ENCODE measurements around the gene ANKK1.

ANKK1 gene

DNA sequence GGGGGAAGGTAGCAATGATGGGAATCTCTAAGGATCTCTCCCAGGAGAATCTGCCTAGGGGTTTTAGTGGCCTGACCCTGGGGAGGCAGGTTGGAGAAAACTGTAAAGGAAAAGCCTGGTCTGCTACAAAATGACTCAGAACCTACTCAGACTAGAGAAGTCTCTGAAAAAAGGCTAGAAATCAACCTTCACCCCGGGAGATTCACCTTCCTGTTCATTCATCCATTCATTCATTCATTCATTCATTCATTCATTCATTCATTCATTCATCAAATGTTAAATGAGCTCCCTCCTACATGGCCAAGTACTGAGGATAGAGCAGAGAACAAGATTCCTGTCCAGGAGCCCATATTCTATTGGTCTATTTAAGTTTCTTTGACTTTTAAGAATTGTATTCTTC lies 8.9 kb upstream of the ANKK1 start:
- no peak for DNase-seq (ENCODE audit: low spot score)

DNA sequence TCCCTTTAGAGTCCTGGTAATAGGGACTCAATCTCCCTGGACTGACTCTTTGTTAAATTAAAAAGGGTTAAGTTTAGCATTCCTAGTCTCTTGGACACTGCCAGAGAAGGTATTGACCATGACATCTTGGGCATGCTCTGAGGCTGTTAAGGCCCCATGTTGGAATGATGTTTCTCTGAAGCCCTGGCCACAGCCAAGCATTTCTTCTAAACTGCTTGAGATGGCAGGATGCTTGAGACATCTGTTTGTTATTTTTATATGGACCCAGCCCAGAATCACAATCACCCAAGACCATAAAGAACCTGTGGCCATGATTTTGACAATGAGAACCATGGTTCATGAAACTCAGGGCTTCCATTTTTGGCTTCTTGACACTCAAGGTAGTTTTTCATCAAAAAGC lies 5.5 kb upstream of the ANKK1 start:
- DNase-seq (ENCODE audit: low spot score): no peak

DNA sequence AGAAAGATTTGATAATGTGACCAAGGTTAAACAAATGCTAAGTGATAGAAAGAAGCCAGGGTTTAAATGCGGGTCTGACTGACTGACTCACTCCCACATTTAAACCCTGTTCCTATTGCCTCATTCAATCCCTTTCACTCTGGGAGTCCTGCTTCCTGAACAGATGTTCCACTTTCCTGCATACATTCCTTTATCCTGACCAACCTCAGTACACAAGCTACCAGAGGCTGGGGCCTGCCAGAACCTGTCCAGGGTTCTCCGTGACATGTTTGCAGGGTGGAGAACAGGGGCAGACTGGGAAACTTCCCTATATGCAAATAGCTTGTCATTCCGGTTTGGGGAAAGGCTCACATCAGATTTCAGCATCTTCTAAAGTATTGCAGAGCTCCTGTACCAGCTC lies 3.0 kb upstream of the ANKK1 start:
- peak; percentile 83 for DNase-seq (ENCODE audit: low spot score)

DNA sequence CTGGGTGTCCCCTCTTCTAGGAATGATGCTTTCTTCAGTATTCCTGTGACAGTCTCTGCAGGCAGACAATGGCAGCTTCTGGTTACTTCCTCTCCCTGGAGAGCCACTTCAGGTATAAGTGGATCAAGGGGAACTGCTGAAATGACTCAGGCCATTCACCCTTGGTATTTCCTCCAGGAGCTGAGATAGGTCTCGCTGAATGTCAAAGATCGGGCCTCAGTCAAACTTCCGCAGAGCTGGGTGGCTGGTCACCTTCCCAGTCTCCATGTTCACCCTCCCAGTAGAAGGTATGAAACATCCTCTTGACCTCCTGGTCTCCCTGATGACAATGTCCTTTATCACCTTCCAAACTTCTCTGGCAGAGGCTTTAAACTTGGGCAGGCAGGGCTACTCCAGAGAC lies 1.8 kb upstream of the ANKK1 start:
- no peak for DNase-seq (ENCODE audit: low spot score)

DNA sequence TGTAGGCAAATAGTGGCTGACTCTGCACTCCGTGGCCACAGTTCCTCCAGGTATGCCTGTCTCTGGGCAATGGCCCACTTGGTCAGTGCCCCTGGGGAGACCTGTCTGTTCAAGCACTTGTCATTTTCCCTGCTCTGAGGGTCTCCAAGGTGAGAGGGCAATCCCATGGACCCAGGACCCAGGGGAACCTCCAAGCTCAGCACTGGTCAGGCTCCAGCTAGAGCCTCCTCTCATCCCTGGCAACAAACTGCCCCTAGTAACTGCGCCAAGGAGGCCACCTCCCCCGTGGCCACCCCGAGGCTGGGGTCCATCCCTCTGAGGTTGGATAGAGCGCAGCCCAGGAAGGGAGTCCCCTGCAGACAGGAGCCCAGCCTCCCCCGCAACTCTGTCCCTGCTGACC lies 713 bp upstream of the ANKK1 start:
- DNase-seq (ENCODE audit: low spot score): no peak

DNA sequence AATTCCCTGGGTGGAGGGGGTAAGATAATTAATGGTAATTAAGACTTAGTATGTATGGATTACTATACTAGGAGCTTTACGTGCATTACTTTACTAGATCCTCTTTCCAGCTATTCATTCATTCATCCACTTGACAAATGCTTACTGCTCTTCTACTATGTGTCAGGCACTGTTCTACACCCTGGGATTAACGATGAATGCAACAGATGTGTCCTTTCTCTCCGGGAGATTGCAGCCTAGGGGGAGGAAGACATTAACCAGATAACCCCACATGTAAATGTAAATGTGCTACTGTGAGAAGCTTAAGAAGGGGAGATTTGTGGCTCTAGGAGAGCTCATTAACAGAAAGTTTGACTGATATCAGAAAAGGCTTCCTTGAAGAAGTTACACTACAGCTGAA lies 1.7 kb downstream of the ANKK1 start:
- no peak for DNase-seq (ENCODE audit: low spot score)

DNA sequence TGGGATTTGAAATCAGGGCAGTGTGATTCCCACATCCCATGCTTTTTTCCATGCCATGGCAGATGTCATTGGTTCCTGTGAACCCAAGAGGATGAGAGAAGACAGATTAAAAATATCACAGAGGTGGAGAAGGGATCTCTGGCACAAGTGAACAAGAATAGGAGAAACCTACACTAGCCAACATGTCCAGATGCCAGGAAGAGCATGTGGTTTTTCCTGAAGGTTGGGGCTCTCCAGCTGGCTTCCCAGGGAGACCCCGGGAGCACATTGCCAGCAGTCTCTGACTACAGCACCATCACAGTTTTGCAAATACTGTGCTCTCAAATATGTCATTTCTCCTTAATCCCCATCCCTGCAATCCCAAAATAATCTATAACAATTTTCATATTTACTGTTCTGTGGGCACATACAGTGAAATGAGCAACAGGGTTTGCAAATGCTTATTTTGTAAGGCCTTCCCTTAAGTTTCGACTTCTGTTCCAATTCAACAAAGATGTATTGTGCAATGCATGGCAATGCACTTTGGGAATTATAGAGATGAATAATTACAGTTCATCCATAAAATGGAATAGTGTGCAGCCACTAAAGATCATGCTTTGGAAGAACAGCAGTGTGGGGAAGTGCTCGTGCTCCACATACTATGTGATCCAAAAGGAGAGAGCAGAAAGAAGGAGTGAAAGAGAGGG lies 4.8 kb downstream of the ANKK1 start:
- DNase-seq (ENCODE audit: low spot score): no peak

DNA sequence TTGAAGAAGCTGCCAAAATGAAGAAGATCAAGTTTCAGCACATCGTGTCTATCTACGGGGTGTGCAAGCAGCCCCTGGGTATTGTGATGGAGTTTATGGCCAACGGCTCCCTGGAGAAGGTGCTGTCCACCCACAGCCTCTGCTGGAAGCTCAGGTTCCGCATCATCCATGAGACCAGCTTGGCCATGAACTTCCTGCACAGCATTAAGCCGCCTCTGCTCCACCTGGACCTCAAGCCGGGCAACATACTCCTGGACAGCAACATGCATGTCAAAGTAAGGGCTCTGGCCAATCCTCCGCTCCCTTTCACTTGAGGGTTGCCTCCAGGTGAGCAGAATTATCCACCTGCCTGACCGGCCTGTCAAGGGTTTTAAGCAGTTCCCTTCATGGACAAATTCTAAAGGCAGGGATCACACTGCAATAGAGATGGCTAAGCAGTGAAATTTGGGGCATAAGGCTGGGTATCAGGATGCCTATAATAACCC lies 6.0 kb downstream of the ANKK1 start:
- DNase-seq (ENCODE audit: low spot score): no peak

DNA sequence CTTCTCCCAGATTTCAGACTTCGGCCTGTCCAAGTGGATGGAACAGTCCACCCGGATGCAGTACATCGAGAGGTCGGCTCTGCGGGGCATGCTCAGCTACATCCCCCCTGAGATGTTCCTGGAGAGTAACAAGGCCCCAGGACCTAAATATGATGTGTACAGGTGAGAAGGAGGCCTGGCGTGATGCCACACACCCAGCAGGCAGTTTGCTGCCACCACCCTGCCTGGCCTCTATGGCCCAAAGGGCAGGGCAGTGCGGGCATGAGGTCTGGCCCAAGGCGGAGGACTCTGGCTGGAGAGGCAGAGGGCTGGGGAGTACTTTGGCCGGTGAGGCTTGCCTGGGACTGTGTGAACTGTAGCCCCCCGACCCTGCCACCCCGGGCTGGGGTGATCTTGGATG lies 7.3 kb downstream of the ANKK1 start:
- no peak for DNase-seq (ENCODE audit: low spot score)

DNA sequence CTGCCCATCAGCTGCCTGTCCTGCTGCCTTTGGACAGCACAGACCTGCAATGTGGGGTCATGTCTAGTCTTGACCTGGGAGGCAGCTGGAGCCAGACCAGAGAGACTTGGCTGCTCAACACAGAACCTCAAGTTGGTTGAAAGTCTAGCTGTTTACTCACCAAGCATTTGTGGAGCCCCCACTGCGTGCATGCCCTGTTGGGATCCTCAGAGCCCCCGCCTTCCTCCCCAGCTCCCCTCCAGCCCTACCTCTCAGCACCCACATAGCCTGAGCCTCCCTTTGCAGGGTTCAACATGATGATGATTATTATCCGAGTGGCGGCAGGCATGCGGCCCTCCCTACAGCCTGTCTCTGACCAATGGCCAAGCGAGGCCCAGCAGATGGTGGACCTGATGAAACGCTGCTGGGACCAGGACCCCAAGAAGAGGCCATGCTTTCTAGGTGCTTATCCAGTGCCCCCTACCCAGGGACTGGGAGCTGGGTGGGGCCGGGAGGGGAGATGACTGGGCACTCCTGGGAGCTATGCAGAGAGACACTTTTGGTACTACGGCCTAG lies 8.3 kb downstream of the ANKK1 start:
- DNase-seq (ENCODE audit: low spot score): no peak

DNA sequence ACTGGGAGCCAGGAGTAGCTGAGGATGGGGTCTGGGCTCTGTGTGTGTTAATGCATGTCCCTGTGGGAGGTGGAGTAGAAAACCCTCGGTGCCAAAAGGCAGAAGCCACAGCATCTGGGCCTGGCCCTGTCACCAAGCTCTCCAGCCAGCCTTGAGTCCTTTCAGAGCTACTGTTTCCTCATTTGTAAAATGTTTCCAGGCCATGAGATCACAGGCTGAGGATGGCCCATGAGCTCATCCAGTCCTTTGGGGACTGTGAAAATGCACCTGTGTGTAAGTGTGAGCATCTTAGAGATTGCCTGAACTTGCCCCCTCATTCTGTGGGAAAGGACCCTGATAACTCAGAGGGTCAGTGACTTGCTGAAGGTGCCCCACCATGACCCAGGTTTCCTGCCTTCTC lies 9.1 kb downstream of the ANKK1 start:
- no peak for DNase-seq (ENCODE audit: low spot score)

DNA sequence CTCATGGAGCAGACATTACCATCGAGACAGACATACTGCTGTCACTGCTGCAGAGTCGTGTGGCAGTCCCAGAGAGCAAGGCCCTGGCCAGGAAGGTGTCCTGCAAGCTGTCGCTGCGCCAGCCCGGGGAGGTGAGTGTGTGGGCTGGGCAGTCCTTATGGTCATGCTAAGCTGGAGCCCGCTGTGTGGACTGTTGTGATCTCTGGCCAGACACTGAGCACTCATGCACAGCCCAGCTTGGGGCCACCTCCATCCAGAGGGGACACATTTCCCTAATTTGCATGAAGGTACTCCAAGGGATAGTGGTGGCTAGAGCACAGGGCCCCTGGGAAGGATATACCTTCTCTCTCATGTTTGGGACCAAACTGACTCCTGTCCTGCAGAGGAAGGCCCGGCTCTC lies 9.6 kb downstream of the ANKK1 start:
- DNase-seq (ENCODE audit: low spot score): no peak

DNA sequence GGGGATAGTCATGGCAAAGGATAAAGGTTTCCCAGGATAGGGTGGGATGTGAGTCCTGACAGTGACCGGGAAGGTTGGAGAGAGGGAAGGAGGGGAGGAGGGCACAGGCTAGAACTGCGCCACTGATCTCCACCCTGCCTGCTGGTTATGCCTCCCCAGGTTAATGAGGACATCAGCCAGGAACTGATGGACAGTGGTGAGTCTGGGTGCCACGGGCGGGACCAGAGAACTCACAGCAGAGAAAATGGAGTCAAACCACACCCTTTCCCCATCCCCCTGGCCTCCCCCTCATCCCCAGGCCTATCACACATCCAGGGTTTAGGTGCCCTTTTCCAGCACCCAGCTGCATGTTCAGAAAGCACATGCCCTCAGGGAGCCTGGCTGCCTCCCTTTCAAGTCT lies 10.2 kb downstream of the ANKK1 start:
- no peak for DNase-seq (ENCODE audit: low spot score)

DNA sequence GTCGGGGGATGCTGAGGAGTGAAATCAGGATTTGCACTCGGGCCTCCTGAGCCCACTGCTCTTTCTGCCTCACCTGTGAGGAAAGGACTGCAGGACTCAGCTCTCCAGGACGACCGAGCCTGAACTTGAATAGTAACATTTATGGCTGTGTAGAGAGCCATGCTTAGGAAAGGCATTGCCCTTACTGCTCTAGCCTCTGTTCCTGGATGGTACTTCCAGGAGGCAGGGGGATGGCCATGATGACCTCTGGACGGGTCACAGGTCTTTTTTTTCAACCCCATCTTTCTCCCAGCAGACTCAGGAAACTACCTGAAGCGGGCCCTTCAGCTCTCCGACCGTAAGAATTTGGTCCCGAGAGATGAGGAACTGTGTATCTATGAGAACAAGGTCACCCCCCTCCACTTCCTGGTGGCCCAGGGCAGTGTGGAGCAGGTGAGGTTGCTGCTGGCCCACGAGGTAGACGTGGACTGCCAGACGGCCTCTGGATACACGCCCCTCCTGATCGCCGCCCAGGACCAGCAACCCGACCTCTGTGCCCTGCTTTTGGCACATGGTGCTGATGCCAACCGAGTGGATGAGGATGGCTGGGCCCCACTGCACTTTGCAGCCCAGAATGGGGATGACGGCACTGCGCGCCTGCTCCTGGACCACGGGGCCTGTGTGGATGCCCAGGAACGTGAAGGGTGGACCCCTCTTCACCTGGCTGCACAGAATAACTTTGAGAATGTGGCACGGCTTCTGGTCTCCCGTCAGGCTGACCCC lies 11.3 kb downstream of the ANKK1 start:
- no peak for DNase-seq (ENCODE audit: low spot score)

DNA sequence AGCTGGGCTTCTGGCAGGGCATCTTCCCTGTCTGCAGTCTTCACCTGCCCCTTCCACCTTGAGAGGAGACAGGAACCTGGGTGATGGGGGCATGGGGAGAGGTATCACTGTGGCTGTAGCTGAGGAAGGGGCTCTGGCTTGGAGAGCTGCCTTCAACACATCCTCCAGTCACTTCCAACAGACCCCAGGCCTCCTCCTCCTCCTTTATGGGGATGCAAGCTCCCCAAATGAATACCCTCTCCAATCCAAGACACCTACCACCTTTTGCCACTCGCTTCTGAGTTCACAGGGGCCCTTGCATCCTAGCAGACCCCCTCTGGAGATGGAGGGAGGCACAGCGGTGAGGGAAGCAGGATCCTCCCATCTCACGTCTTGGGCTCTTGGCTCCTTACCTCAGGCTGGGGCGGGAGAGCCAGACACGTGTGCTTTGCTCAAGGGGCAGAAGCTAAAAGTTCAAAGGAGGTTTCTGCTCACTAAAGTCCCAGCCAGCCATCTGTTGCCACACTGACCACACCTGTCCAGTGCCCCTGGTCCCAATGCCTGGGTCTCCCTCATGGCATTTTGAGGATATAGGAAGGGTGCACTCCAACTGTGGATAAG lies 13.2 kb downstream of the ANKK1 start:
- no peak for DNase-seq (ENCODE audit: low spot score)

DNA sequence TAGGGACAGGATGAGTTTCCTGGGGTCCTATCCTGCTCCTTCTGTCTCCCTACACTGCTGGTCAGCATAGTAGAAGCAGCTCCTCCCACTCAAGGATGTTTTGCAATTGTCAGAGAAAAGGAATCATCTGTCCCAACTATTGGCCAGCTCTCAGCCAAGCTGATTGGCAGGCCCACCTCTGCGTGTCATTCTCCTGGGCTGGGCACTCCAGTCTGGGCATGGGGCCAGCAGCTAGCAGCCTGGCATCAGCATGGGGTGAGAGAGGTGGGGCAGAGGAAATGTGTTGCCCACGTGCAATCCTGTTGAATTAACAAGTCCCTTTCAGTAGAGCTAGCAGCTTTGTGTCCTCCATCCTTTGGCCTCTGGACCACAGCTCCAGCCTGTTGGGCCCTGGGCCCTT lies 14.1 kb downstream of the ANKK1 start:
- DNase-seq (ENCODE audit: low spot score): peak; percentile 12

DNA sequence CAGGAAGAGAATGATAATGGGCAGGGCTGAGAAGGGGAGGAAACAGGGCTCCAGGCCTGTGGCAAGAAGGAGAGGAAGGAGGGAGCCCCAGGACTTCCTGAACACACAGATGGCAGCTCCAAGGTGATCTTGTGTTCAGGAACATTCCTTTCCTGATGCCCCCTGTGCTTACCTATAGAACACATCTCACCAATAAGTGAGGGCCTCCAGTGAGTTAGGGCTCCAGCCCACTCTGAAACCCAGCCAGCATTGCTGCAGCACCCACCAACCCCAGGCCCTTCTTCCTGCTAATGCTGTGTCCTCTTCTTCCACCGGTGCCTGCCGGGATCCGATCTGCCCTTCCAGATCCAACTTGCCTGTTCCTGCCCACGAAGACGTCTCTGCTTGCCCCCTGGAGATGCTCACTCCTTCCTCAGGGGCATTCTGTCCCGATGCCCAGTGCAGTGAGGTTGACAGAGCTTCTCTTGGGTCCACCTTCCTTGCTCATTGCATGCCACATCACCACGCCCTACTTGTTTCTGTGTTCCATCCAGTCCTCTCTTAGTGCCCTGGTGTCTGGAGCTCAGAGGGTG lies 17.4 kb downstream of the ANKK1 start:
- no peak for DNase-seq (ENCODE audit: low spot score)

DNA sequence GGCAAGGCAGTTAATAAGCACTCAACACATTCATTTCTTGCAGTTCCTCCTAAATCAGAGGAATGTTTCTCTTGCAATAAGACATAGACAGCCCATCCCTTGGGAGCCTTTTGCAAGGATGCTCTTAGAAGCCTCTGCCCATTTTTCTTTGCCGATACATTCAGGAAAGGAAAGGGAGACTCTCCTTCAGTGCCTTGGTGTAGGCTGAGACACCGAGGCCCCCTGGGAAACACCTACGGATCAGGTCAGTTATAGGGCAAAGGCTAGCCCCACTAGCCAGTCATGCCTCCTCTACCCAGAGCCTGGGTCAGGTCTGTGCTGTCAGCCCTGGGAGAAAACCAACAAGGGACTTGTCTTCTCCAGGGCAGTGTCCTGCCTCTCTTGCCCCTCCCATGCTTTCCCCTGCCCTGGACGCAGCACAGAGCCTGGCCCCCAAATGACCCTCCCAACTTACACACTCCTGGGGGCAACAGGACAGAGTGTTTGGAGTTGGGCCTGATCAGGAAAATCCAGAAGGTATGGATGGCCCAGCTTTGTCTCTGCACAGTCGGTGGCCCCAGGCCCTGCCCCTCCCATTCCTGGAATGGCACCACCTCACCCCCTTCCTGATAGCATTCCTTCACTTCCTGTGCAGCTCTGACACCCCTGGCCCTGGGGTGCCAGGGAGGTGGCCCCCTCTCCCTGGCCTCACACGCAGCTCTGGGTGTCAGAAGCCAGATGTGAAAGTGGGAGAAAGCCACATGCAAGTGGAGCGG lies 18.3 kb downstream of the ANKK1 start:
- DNase-seq (ENCODE audit: low spot score): no peak

DNA sequence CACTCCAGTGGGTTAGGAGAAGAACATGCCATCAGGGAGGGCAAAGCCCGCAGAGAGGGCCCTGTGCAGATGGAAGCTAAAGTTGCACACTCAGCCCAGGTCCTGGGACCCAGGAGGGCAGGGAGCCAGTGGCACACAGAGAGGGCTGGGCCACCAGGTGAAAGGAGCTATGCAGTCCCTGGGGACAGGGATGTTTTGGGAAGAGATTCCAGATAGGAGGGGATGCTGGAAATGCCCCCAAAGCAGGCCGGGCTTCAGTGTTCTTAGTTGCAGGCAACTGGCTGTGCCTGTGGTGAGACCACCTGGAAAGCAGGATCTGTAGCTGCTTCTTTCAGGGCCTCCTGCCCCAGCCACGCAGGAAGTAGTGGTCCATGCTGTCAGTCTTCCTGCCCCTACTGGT lies 19.6 kb downstream of the ANKK1 start:
- no peak for DNase-seq (ENCODE audit: low spot score)

DNA sequence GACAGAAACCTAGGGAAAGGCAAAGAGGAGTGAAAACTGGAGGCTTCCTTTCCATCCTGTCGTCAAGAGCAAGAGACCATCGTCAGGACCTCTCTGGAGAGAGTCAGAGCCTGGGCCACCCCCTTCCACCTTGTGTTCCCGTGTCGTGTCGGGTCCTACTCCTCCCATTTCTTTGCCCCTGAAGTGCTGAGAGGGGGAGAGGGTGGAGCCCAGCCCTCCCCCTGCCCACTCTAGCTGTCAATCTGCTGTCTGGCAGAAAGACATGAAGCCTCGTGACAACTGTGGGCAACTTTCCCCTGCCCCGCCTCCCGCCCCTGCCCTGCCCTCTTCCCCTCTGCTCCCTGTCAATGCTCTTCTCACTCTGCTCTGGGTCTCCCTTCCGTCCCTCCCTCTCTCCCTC lies 20.6 kb downstream of the ANKK1 start:
- DNase-seq (ENCODE audit: low spot score): no peak

DNA sequence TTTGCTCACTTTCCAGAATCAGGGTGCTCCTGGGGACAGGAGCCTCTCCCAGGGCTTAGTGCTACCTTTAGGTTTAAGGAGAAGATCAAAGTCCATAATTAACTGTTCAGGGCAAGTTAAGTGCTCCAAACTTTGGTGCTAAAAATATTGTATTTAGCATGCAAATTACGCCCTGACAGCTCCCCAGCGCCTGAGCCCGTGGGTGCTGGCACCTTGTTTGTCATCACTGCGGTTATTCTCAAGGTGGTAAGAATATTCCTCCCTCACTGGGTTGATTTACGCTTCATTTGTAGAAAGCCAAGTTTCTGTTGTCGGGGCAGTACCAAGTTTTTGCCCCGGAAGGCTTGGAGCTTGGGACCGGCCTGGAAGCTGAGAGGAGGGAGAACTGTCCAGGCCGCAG lies 21.3 kb downstream of the ANKK1 start:
- DNase-seq (ENCODE audit: low spot score): no peak

DNA sequence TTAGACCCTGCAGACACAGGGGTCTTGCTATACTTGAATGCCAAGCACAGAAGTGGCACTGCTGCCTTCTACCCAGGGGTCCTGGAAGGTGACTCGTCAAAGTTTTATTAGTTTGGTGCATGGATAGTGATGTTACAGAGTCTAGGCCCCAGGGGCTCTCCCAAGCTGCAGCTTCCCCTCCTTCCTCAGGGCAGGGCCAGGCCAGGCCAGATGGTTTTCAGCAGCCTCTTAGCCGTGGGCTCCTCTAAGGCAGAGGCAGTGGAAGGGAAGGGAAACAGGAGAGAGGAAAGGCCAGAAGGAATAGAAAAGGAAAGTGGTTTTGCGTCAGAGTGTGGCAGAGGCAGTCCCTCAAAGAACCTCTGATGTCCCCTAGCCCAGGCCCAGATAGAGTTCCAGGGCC lies 21.9 kb downstream of the ANKK1 start:
- no peak for DNase-seq (ENCODE audit: low spot score)
